Measurements from ENCODE around the gene RBM20. TPM values are rescaled to one million over a fixed set of nuclear protein-coding genes. Genes with fewer than 3 reads are reported as not detected.

The RBM20 gene
- total RNA-seq, 1 experiment from 2014 or later: 0.10 TPM

GRCh38 chr10:110694820-110695538, 50.8 kb downstream of the RBM20 start:
- no peak overlapping the region for H3K27ac ChIP-seq (ENCODE audit: low read length)
- no TSS peak for BruUV-seq (replicated peaks)
- no peak overlapping the region for H3K4me3 ChIP-seq (ENCODE audit: low read depth in 2 of 2, low read length in 2 of 2)
- no peak for TF ChIP-seq SIN3A (IDR thresholded peaks at IDR 0.05; ENCODE audit: borderline replicate concordance, insufficient read depth, low read depth, low read length)
- TF ChIP-seq, protein P1, sequence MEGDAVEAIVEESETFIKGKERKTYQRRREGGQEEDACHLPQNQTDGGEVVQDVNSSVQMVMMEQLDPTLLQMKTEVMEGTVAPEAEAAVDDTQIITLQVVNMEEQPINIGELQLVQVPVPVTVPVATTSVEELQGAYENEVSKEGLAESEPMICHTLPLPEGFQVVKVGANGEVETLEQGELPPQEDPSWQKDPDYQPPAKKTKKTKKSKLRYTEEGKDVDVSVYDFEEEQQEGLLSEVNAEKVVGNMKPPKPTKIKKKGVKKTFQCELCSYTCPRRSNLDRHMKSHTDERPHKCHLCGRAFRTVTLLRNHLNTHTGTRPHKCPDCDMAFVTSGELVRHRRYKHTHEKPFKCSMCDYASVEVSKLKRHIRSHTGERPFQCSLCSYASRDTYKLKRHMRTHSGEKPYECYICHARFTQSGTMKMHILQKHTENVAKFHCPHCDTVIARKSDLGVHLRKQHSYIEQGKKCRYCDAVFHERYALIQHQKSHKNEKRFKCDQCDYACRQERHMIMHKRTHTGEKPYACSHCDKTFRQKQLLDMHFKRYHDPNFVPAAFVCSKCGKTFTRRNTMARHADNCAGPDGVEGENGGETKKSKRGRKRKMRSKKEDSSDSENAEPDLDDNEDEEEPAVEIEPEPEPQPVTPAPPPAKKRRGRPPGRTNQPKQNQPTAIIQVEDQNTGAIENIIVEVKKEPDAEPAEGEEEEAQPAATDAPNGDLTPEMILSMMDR (IDR thresholded peaks at IDR 0.05): no peak
- TF ChIP-seq POLR2AphosphoS5 (IDR thresholded peaks at IDR 0.05; ENCODE audit: low read depth, low read length): no peak
- TF ChIP-seq, protein P2, sequence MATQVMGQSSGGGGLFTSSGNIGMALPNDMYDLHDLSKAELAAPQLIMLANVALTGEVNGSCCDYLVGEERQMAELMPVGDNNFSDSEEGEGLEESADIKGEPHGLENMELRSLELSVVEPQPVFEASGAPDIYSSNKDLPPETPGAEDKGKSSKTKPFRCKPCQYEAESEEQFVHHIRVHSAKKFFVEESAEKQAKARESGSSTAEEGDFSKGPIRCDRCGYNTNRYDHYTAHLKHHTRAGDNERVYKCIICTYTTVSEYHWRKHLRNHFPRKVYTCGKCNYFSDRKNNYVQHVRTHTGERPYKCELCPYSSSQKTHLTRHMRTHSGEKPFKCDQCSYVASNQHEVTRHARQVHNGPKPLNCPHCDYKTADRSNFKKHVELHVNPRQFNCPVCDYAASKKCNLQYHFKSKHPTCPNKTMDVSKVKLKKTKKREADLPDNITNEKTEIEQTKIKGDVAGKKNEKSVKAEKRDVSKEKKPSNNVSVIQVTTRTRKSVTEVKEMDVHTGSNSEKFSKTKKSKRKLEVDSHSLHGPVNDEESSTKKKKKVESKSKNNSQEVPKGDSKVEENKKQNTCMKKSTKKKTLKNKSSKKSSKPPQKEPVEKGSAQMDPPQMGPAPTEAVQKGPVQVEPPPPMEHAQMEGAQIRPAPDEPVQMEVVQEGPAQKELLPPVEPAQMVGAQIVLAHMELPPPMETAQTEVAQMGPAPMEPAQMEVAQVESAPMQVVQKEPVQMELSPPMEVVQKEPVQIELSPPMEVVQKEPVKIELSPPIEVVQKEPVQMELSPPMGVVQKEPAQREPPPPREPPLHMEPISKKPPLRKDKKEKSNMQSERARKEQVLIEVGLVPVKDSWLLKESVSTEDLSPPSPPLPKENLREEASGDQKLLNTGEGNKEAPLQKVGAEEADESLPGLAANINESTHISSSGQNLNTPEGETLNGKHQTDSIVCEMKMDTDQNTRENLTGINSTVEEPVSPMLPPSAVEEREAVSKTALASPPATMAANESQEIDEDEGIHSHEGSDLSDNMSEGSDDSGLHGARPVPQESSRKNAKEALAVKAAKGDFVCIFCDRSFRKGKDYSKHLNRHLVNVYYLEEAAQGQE (IDR thresholded peaks at IDR 0.05; ENCODE audit: insufficient read depth in 1 of 2, low read depth in 2 of 2, low read length in 1 of 2): no peak
- TF ChIP-seq TCF7L2 (IDR thresholded peaks at IDR 0.05; ENCODE audit: low read depth, low read length): no peak
- no peaks in the 10 kb centered on the region for H3K9me3 ChIP-seq (ENCODE audit: control insufficient read depth, insufficient read depth, low read depth, low read length)
- ATAC-seq (no peak), DNase-seq (ENCODE audit: low read depth, low spot score) (no peak)
- ChIA-PET POLR2A (no interaction called here), CTCF (no interaction called here)
- H3K36me3 ChIP-seq (ENCODE audit: control insufficient read depth, insufficient read depth, low read length): no peaks in the 10 kb centered on the region
- peaks cover under 1% of the 10 kb centered on the region; the same call in 1 of the 2 replicates for H3K4me1 ChIP-seq (ENCODE audit: control insufficient read depth, insufficient read depth, low read length)
- H3K27me3 ChIP-seq (ENCODE audit: control insufficient read depth, insufficient read depth, low read length): peaks cover 15% of the 10 kb centered on the region; the same call in 1 of the 2 replicates
- intact Hi-C loops (cut with micrococcal nuclease; ENCODE audit: unreplicated experiment) (no loop called here), in situ Hi-C loops (cut with HindIII; ENCODE audit: low pct_unique_long_range_greater_than_20kb, low sequenced_read_pairs) (no loop called here)

- in situ Hi-C loops (cut with HindIII; ENCODE audit: low pct_unique_long_range_greater_than_20kb, low sequenced_read_pairs) (no loop called here), intact Hi-C loops (cut with micrococcal nuclease; ENCODE audit: unreplicated experiment) (no loop called here)
- CTCF ChIA-PET: no interaction called here
These were observed 51.4 kb downstream of the RBM20 start for GRCh38 chr10:110695539-110695886.

DNA sequence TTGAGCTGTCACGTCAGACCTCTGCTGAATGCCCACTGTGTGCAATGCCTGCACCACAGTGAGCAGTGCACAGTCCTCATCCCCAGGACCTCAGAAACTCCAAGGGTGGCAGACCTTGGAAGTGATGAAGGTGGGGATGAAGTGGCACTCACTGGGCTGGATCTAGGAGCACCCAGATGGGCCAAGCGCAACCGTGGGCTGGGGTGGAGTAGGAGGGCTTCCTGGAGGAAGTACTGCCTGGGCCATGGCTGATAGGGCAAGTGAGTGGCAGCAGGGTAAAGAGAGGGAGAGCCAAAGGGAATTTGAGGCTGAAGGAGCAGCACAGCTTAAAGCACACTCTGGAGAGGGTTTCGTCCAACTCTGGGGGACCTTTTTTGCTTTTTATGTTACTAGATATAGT, 52.3 kb downstream of the RBM20 start:
- H3K27ac ChIP-seq (ENCODE audit: low read length): no peak overlapping the region
- H3K27me3 ChIP-seq (ENCODE audit: control insufficient read depth, insufficient read depth, low read length): peaks cover 15% of the 10 kb centered on the region; the same call in 1 of the 2 replicates
- no peak for DNase-seq (ENCODE audit: low read depth, low spot score)
- intact Hi-C loops (cut with micrococcal nuclease; ENCODE audit: unreplicated experiment): no loop called here
- in situ Hi-C loops (cut with HindIII; ENCODE audit: low pct_unique_long_range_greater_than_20kb, low sequenced_read_pairs): no loop called here
- peaks cover 3% of the 10 kb centered on the region; the same call in 1 of the 2 replicates for H3K4me1 ChIP-seq (ENCODE audit: control insufficient read depth, insufficient read depth, low read length)
- TF ChIP-seq, protein P2 (IDR thresholded peaks at IDR 0.05; ENCODE audit: insufficient read depth in 1 of 2, low read depth in 2 of 2, low read length in 1 of 2): no peak
- TF ChIP-seq SIN3A (IDR thresholded peaks at IDR 0.05; ENCODE audit: borderline replicate concordance, insufficient read depth, low read depth, low read length): no peak
- no peak for TF ChIP-seq TCF7L2 (IDR thresholded peaks at IDR 0.05; ENCODE audit: low read depth, low read length)
- POLR2A ChIA-PET: no interaction called here
- H3K4me3 ChIP-seq (ENCODE audit: low read depth in 2 of 2, low read length in 2 of 2): no peak overlapping the region
- no peaks in the 10 kb centered on the region for H3K36me3 ChIP-seq (ENCODE audit: control insufficient read depth, insufficient read depth, low read length)
- H3K9me3 ChIP-seq (ENCODE audit: control insufficient read depth, insufficient read depth, low read depth, low read length): no peaks in the 10 kb centered on the region
- no peak for ATAC-seq
- BruUV-seq (replicated peaks): no TSS peak
- CTCF ChIA-PET: no interaction called here

More at GRCh38 chr10:110695539-110695886, 51.4 kb downstream of the RBM20 start:
- Histone ChIP-seq H3K27ac (ENCODE audit: low read length) (no peak overlapping the region), H3K4me3 (ENCODE audit: low read depth in 2 of 2, low read length in 2 of 2) (no peak overlapping the region), H3K9me3 (ENCODE audit: control insufficient read depth, insufficient read depth, low read depth, low read length) (no peaks in the 10 kb centered on the region), H3K4me1 (ENCODE audit: control insufficient read depth, insufficient read depth, low read length) (peaks cover 3% of the 10 kb centered on the region; the same call in 1 of the 2 replicates), H3K27me3 (ENCODE audit: control insufficient read depth, insufficient read depth, low read length) (peaks cover 15% of the 10 kb centered on the region; the same call in 1 of the 2 replicates), H3K36me3 (ENCODE audit: control insufficient read depth, insufficient read depth, low read length) (no peaks in the 10 kb centered on the region)
- BruUV-seq (replicated peaks): no TSS peak
- ATAC-seq: no peak
- DNase-seq (ENCODE audit: low read depth, low spot score): no peak
- no peak for TF ChIP-seq TCF7L2 (IDR thresholded peaks at IDR 0.05; ENCODE audit: low read depth, low read length)
- POLR2A ChIA-PET: no interaction called here

Data from Panc1 (cell line).